ENCODE data around the gene PPM1K.
"Not testable (repeated sequence)": the region's sequence is repeated elsewhere in the genome, so short reads cannot be mapped to it uniquely, and the experiment has no call there.

PPM1K gene

GRCh38 chr4:88284439-88285234 lies at the start of gene PPM1K:
Gene PPM1K (minus strand): TSS chr4:88284561. CDS start chr4:88278583, 5,978 bp downstream.
- peak; percentile 99 for DNase-seq

- DNase-seq: no peak
Observed at GRCh38 chr4:88333741-88334405, 49.5 kb upstream of the PPM1K start.

GRCh38 chr4:88327665-88328064 lies 43.3 kb upstream of the PPM1K start:
- DNase-seq: no peak

GRCh38 chr4:88320780-88321373 lies 36.5 kb upstream of the PPM1K start:
- DNase-seq: no peak

- DNase-seq: no peak
Observed at GRCh38 chr4:88320224-88320779, 35.9 kb upstream of the PPM1K start.

- no peak for DNase-seq
Observed at GRCh38 chr4:88318751-88319350, 34.5 kb upstream of the PPM1K start.

GRCh38 chr4:88315460-88316017 lies 31.2 kb upstream of the PPM1K start:
- no peak for DNase-seq

- DNase-seq: not testable (repeated sequence)
Observed at GRCh38 chr4:88313088-88313624, 28.8 kb upstream of the PPM1K start.

GRCh38 chr4:88308587-88308986 lies 24.2 kb upstream of the PPM1K start:
- no peak for DNase-seq

- no peak for DNase-seq
Observed at GRCh38 chr4:88297725-88298454, 13.5 kb upstream of the PPM1K start.

- no peak for DNase-seq
Observed at GRCh38 chr4:88297212-88297516, 12.8 kb upstream of the PPM1K start.

- DNase-seq: no peak
Observed at GRCh38 chr4:88296413-88297211, 12.3 kb upstream of the PPM1K start.

GRCh38 chr4:88295656-88296055 lies 11.3 kb upstream of the PPM1K start:
- DNase-seq: no peak

GRCh38 chr4:88291003-88291402 lies 6.6 kb upstream of the PPM1K start:
- no peak for DNase-seq

- no peak for DNase-seq
Observed at GRCh38 chr4:88286897-88287296, 2.5 kb upstream of the PPM1K start.

- DNase-seq: no peak
Observed at GRCh38 chr4:88285235-88285653, 883 bp upstream of the PPM1K start.

GRCh38 chr4:88283661-88284438 lies 511 bp downstream of the PPM1K start:
- peak; percentile 67 for DNase-seq

GRCh38 chr4:88280228-88280795 lies 4.0 kb downstream of the PPM1K start:
- DNase-seq: no peak

- no peak for DNase-seq
Observed at GRCh38 chr4:88277711-88278225, 6.6 kb downstream of the PPM1K start.

All from activated CD8-positive, alpha-beta memory T cell treated with anti-CD3 and anti-CD28 coated beads, Interleukin-2, amount 50 U/mL, for 4 hours (primary cell).